HG03039 (cell line): Measurements from ENCODE around the gene DCP2.

ENCODE experiments used
- ATAC-seq: cut with Tn5 transposase; IDR thresholded peaks from one replicate; pipeline ENCODE4 v1.9.1; 2021; ENCODE audit warnings: mild to moderate bottlenecking, moderate library complexity; ENCODE audit not compliant: unreplicated experiment

DCP2 gene

GRCh38 chr5:113017881-113018635 lies 41.5 kb downstream of the DCP2 start:
- no peak for ATAC-seq

GRCh38 chr5:113020461-113021273 lies 44.1 kb downstream of the DCP2 start:
- no peak for ATAC-seq

GRCh38 chr5:113022661-113023060 lies 46.1 kb downstream of the DCP2 start:
- peak; percentile 67 for ATAC-seq

- no peak for ATAC-seq
Measured at GRCh38 chr5:113024076-113024697, 47.6 kb downstream of the DCP2 start.

GRCh38 chr5:113025596-113025995 lies 49.0 kb downstream of the DCP2 start:
- ATAC-seq = no peak

GRCh38 chr5:113026211-113026610 lies 49.6 kb downstream of the DCP2 start:
- ATAC-seq = no peak

- no peak for ATAC-seq
Measured at GRCh38 chr5:113027015-113027414, 50.4 kb downstream of the DCP2 start.

- no peak for ATAC-seq
Measured at GRCh38 chr5:113027431-113027830, 50.8 kb downstream of the DCP2 start.

- no peak for ATAC-seq
Measured at GRCh38 chr5:113029614-113030013, 53.0 kb downstream of the DCP2 start.

- ATAC-seq = no peak
Measured at GRCh38 chr5:113031104-113031503, 54.5 kb downstream of the DCP2 start.

- no peak for ATAC-seq
Measured at GRCh38 chr5:113031557-113031956, 55.0 kb downstream of the DCP2 start.

GRCh38 chr5:113034182-113034773 lies 57.7 kb downstream of the DCP2 start:
- no peak for ATAC-seq

- ATAC-seq = no peak
Measured at GRCh38 chr5:113035096-113035495, 58.5 kb downstream of the DCP2 start.

- ATAC-seq = no peak
Measured at GRCh38 chr5:113036321-113036720, 59.7 kb downstream of the DCP2 start.

- ATAC-seq = no peak
Measured at GRCh38 chr5:113036826-113037225, 60.2 kb downstream of the DCP2 start.

- no peak for ATAC-seq
Measured at GRCh38 chr5:113038136-113038535, 61.5 kb downstream of the DCP2 start.

GRCh38 chr5:113038714-113039113 lies 62.1 kb downstream of the DCP2 start:
- ATAC-seq = no peak

- ATAC-seq = no peak
Measured at GRCh38 chr5:113039229-113039933, 62.8 kb downstream of the DCP2 start.

GRCh38 chr5:113039934-113040285 lies 63.3 kb downstream of the DCP2 start:
- ATAC-seq = no peak

- no peak for ATAC-seq
Measured at GRCh38 chr5:113040672-113041260, 64.2 kb downstream of the DCP2 start.
